HL-60 (cell line): ENCODE measurements around the gene DOCK1.

Experiments used
- DNase-seq, 2 experiments: peaks; one replicate each; pipeline ENCODE4 v3.0.0-alpha.2; 2010 to 2020; ENCODE audit warnings: low read depth in 1 of 2, low spot score in 1 of 2
- H3K27ac ChIP-seq: fragments of 250-450 bp; sonication (Bioruptor Pico); replicated peaks from 2 replicates; pipeline ENCODE4 v1.5.1; 2020; ENCODE audit warnings: mild to moderate bottlenecking, moderate library complexity
- H3K27me3 ChIP-seq: fragments of 250-450 bp; sonication (Bioruptor Pico); 2 replicates; pipeline ENCODE4 v1.5.1; 2021; ENCODE audit warnings: mild to moderate bottlenecking, moderate library complexity; ENCODE audit not compliant: insufficient read depth, poor library complexity, severe bottlenecking
- H3K4me3 ChIP-seq: replicated peaks from 2 replicates; pipeline ENCODE4 v1.5.1; 2011; ENCODE audit warnings: mild to moderate bottlenecking, control low read depth, low read length; ENCODE audit not compliant: insufficient read depth
- CTCF ChIP-seq: IDR thresholded peaks from one replicate; pipeline ENCODE4 v1.5.1; 2011; ENCODE audit warnings: low read length, control low read depth, inconsistent platforms; ENCODE audit not compliant: insufficient read depth
- GABPA ChIP-seq: IDR thresholded peaks from 2 replicates; pipeline ENCODE4 v1.6.1; 2012; ENCODE audit warnings: low read depth
- POLR2AphosphoS5 ChIP-seq: IDR thresholded peaks from 2 replicates; pipeline ENCODE4 v1.6.1; 2012; ENCODE audit warnings: low read depth
- REST ChIP-seq: IDR thresholded peaks from 2 replicates; pipeline ENCODE4 v1.6.1; 2012; ENCODE audit warnings: low read depth; ENCODE audit not compliant: insufficient replicate concordance
- SPI1 ChIP-seq: IDR thresholded peaks from 2 replicates; pipeline ENCODE4 v1.6.1; 2012; ENCODE audit warnings: low read depth, mild to moderate bottlenecking, borderline replicate concordance
- long read RNA-seq: library from polyadenylated mRNA; unstranded; transcript quantifications from one replicate; pipeline ENCODE4 v2.0.0, GENCODE V29; 2020

DOCK1 gene
- long read RNA-seq, result 0 reads

GRCh38 chr10:126904818-126905701, at the start of gene DOCK1:
DOCK1 (plus strand) TSS chr10:126905428; CDS start chr10:126905518, 90 bp downstream.
- TF ChIP-seq SPI1 (no peak), REST (no peak), POLR2AphosphoS5 (no peak)
- Histone ChIP-seq H3K27ac (no peak within 1 kb of the TSS), H3K27me3 (peaks cover 9% of the 10 kb centered on the region), H3K4me3 (no peak within 1 kb of the TSS)
- DNase-seq, result no peak

- Histone ChIP-seq H3K4me3 (no peak overlapping the region), H3K27me3 (no peaks in the 10 kb centered on the region), H3K27ac (no peak overlapping the region)
- no peak for TF ChIP-seq POLR2AphosphoS5
- no peak for TF ChIP-seq GABPA
- TF ChIP-seq REST, result no peak
- no peak for TF ChIP-seq SPI1
- TF ChIP-seq CTCF, result no peak
- no peak for DNase-seq
Measured at GRCh38 chr10:126857178-126857806, 47.9 kb upstream of the DOCK1 start.

- DNase-seq, result no peak
- no peak overlapping the region for H3K4me3 ChIP-seq
- H3K27ac ChIP-seq, result no peak overlapping the region
- H3K27me3 ChIP-seq, result no peaks in the 10 kb centered on the region
- TF ChIP-seq SPI1, result no peak
- no peak for TF ChIP-seq GABPA
- no peak for TF ChIP-seq REST
- TF ChIP-seq POLR2AphosphoS5, result no peak
- no peak for TF ChIP-seq CTCF
Measured at GRCh38 chr10:126867567-126868365, 37.5 kb upstream of the DOCK1 start.
